ENCODE data around the gene WDR5.

DNA sequence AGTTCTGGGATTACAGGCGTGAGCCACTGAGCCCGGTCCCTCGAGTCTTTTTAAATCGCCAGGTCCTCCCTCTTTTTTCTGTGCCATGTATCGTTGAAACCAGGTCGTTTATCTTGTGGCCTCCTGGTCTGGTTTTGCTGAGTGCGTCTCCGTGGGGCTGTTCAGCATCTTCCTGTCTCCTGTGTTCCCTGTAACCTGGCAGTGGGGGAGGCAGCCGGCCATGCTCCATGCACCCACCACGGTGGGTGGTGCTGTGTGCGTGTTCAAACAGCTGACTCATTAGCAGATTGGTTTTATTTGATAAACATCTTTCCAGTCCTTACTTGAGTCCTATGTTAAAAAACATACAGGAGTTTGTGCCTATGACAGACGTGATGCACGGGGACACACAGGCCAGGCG is 25.8 kb downstream of the WDR5 start:
- TF ChIP-seq CTCF (IDR thresholded peaks at IDR 0.05), result no peak
- TF ChIP-seq EP300 (IDR thresholded peaks at IDR 0.05), result no peak
- TF ChIP-seq POLR2A (IDR thresholded peaks at IDR 0.05), result no peak

Measured in ovary (tissue), 3 donors.